Kidney epithelial cell (primary cell): ENCODE data around the gene ALB. TPM values are rescaled to one million over a fixed set of nuclear protein-coding genes. Genes with fewer than 3 reads are reported as not detected.

Experiments
- DNase-seq: peaks from one replicate; pipeline ENCODE4 v3.0.0-alpha.2; 2010; ENCODE audit warnings: low read depth
- H3K27me3 ChIP-seq: 2 replicates; pipeline ENCODE4 v1.6.0; 2011; ENCODE audit warnings: low read length; ENCODE audit not compliant: control insufficient read depth, insufficient read depth
- H3K36me3 ChIP-seq: 2 replicates; pipeline ENCODE4 v1.5.1; 2011; ENCODE audit warnings: low read length; ENCODE audit not compliant: control insufficient read depth, insufficient read depth
- H3K4me3 ChIP-seq: 2 replicates; pipeline ENCODE4 v1.5.1; 2011; ENCODE audit warnings: low read depth, mild to moderate bottlenecking, control low read depth, low read length
- total RNA-seq: library from RNA; depleted of rRNA; stranded (reverse); fragments of >200 nt; gene quantifications from 2 replicates; pipeline ENCODE4 v1.2.3, GENCODE V29; 2015
- TF ChIP-seq, protein P1 (sequence below): IDR thresholded peaks from 2 replicates; pipeline ENCODE4 v1.5.1; 2011; ENCODE audit warnings: mild to moderate bottlenecking, moderate library complexity, low read length, control low read depth, inconsistent platforms; ENCODE audit not compliant: insufficient read depth, poor library complexity, severe bottlenecking

ALB gene
- total RNA-seq, 1 donor from 2014 or later, result not detected

DNA sequence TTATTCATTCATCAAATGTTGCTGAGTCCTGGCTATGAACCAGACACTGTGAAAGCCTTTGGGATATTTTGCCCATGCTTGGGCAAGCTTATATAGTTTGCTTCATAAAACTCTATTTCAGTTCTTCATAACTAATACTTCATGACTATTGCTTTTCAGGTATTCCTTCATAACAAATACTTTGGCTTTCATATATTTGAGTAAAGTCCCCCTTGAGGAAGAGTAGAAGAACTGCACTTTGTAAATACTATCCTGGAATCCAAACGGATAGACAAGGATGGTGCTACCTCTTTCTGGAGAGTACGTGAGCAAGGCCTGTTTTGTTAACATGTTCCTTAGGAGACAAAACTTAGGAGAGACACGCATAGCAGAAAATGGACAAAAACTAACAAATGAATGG, 30.2 kb downstream of the ALB start:
- Histone ChIP-seq H3K36me3 (no peaks in the 10 kb centered on the region), H3K4me3 (no peak overlapping the region), H3K27me3 (no peaks in the 10 kb centered on the region)
- TF ChIP-seq, protein P1, sequence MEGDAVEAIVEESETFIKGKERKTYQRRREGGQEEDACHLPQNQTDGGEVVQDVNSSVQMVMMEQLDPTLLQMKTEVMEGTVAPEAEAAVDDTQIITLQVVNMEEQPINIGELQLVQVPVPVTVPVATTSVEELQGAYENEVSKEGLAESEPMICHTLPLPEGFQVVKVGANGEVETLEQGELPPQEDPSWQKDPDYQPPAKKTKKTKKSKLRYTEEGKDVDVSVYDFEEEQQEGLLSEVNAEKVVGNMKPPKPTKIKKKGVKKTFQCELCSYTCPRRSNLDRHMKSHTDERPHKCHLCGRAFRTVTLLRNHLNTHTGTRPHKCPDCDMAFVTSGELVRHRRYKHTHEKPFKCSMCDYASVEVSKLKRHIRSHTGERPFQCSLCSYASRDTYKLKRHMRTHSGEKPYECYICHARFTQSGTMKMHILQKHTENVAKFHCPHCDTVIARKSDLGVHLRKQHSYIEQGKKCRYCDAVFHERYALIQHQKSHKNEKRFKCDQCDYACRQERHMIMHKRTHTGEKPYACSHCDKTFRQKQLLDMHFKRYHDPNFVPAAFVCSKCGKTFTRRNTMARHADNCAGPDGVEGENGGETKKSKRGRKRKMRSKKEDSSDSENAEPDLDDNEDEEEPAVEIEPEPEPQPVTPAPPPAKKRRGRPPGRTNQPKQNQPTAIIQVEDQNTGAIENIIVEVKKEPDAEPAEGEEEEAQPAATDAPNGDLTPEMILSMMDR, result peak; percentile 50
- DNase-seq, result no peak

DNA sequence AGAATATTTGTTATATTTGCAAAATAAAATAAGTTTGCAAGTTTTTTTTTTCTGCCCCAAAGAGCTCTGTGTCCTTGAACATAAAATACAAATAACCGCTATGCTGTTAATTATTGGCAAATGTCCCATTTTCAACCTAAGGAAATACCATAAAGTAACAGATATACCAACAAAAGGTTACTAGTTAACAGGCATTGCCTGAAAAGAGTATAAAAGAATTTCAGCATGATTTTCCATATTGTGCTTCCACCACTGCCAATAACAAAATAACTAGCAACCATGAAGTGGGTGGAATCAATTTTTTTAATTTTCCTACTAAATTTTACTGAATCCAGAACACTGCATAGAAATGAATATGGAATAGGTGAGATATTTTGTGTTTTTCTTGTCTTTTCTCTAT, 31.9 kb downstream of the ALB start, which contains the start of gene AFP:
Gene AFP (plus strand): TSS at position 238 of the 400 bp plus-strand sequence. CDS start 42 bp downstream, at position 280.
- H3K4me3 ChIP-seq, result no peak within 1 kb of the TSS

DNA sequence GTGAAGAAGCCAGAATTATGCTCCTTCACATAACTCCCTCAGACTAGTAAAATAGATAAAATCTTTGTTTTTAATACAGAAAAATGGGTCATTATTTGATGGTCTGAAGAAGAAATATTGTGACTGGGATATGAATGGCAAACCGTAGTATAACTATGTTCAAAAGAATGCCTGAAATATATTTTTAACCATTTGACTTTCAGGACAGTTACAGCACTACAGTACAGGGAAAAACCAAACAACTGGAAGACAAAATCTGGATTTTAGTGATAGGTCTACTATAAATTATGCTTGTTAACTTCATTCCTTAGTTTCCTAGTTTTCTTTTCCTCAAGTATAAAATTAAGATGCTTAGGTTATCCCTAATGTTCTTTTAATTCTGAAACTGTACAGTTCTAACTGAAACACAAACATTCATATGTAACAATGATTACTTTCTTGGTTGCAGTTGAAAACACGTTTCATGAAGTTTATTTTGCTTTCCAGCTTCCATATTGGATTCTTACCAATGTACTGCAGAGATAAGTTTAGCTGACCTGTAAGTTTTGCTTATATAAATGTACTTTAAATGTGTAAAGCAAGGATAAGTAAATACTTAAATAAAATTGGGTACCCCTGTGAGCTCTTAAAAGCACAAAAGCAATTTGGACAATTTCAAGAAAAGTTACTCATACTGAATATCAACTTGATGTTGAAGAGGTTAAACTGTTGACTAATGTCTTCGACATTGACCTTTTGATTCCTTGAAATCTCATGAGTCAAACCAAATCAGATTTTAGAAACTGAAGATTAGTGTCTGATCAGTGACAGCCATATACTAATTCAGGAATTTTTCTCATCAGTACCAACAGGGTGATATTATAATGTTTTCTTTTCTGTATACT, 32.8 kb downstream of the ALB start:
- Histone ChIP-seq H3K36me3 (no peaks in the 10 kb centered on the region), H3K27me3 (no peaks in the 10 kb centered on the region), H3K4me3 (no peak overlapping the region)
- TF ChIP-seq, protein P1, result no peak
- DNase-seq, result no peak

More for the DNA sequence above, 31.9 kb downstream of the ALB start, which contains the start of gene AFP:
- H3K36me3 ChIP-seq, result no peaks in the 10 kb centered on the region
- DNase-seq, result no peak
- TF ChIP-seq, protein P1, result no peak
- no peaks in the 10 kb centered on the region for H3K27me3 ChIP-seq

DNA sequence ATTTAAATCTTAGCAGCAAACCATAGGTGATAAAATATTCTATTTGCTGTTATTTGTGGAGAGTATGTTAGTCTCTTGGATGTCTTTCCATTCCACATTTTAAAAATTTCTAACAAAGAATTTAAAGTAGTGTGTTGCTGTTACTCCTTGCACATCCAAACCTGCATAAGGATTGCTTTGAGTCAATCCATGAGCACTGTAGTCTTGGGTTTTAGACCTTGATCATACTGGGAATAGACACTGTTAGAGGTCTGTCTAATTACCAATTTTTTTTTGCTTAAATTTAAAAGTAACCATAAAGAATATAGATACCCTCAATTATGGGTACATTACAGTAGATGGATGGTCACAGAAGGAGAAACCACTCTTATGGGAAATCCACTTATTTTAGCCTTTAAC, 33.5 kb downstream of the ALB start:
- no peak overlapping the region for H3K4me3 ChIP-seq
- TF ChIP-seq, protein P1, result no peak
- no peaks in the 10 kb centered on the region for H3K36me3 ChIP-seq
- DNase-seq, result no peak
- no peaks in the 10 kb centered on the region for H3K27me3 ChIP-seq

DNA sequence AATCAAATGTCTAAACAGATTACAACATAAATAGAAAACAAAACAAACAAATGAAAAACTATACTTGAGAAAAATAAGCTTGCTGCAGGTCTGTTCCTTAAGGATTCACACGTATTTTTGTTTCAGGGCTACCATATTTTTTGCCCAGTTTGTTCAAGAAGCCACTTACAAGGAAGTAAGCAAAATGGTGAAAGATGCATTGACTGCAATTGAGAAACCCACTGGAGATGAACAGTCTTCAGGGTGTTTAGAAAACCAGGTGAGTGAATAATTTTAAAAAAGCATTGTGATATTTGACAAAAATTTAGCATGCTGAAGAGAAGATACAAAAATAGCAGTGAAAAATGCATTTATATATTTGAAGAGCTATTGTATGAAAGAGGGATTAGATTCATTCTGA, 34.0 kb downstream of the ALB start:
- TF ChIP-seq, protein P1, result no peak
- Histone ChIP-seq H3K4me3 (no peak overlapping the region), H3K27me3 (no peaks in the 10 kb centered on the region), H3K36me3 (no peaks in the 10 kb centered on the region)
- DNase-seq, result no peak
